Lower lobe of right lung (tissue), 2 donors: Measurements from ENCODE around the gene SNRPA. TPM values are rescaled to one million over a fixed set of nuclear protein-coding genes. Genes with fewer than 3 reads are reported as not detected.

ENCODE experiments used
- ATAC-seq, 2 donors: fragments of 200-7000 bp; cut with Tn5 transposase; one replicate each; pipeline ENCODE4 v1.9.1; 2020 to 2022; ENCODE audit warnings: mild to moderate bottlenecking in 2 of 2, moderate library complexity in 2 of 2
- DNase-seq: peaks from one replicate; pipeline ENCODE4 v3.0.0-alpha.2; 2020
- H3K27ac ChIP-seq: fragments of 200-600 bp; one replicate; pipeline ENCODE4 v1.8.0; 2022
- H3K27me3 ChIP-seq: fragments of 200-600 bp; one replicate; pipeline ENCODE4 v1.8.0; 2022; ENCODE audit warnings: low read depth
- H3K36me3 ChIP-seq: fragments of 200-600 bp; one replicate; pipeline ENCODE4 v1.8.0; 2022; ENCODE audit warnings: mild to moderate bottlenecking
- H3K4me1 ChIP-seq: fragments of 200-600 bp; one replicate; pipeline ENCODE4 v1.8.0; 2022
- H3K4me3 ChIP-seq: fragments of 200-600 bp; one replicate; pipeline ENCODE4 v1.8.0; 2022; ENCODE audit warnings: mild to moderate bottlenecking
- H3K9me3 ChIP-seq: fragments of 200-600 bp; one replicate; pipeline ENCODE4 v1.8.0; 2022
- CTCF ChIP-seq: fragments of 200-600 bp; IDR thresholded peaks from one replicate; pipeline ENCODE4 v1.8.0; 2022; ENCODE audit warnings: antibody characterized with exemption, mild to moderate bottlenecking
- intact Hi-C: fragments of 100-400 bp; cut with DNase I; formaldehyde crosslinking; loops from one replicate; pipeline ENCODE4 v1.11.0; 2022
- total RNA-seq: library from RNA; stranded (reverse); fragmentation: NEBNext Ultra II Directional; extraction: Animal tissue kit (Norgen Biotek cat#: 25700); gene quantifications from one replicate; pipeline ENCODE4 v1.2.1, GENCODE V29; 2021
- donor health status: DM: no; HTN: yes; CAD: no; lungs with severe emphysema.

The SNRPA gene
- total RNA-seq, 1 donor from 2014 or later = 44.8 TPM

DNA sequence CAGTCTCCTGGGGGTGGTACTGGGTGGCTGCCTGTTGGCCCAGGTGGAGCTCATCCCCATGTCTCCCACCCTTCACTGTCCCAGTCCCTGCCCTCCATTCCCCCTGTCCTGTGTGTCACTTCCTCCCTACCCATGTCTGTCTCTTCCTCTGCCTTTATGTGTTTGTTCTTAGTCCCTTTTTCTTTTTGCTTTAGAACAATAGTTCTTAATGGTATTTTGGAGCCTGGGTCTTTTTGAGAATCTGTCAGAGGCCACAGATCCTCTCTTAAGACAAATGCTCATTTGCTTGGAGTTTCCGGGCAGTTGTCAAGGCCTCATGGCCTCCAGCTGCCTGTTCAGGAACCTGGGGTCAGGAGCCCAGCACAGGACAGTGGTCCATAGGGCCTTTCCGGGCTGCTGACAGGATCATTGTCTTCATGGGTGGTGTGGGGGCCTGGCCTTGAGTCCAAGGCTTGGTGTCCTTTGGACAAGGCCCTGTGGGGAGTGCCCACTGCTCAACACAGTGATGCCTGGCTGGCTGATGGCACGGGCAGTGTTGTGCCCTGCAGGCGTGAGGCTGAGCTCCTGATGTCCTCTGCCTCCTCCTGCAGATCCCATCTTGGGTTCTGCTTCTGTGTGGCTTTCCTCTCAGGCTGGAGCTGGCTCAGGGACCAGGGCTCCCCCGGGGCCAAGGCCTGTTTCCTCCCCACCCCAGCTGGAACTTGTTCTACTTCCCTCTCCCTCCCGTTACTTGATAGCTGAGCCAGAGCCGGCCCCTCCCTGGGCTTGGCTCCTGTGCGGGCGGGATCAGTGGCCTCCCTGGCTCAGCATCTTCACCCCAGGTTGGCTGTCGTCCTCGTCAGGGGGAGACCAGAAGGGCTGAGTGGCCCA, 51.5 kb downstream of the SNRPA start:
- Histone ChIP-seq H3K9me3 (no peaks in the 10 kb centered on the region), H3K4me3 (peak overlapping the region; percentile 92), H3K36me3 (peaks cover 70% of the 10 kb centered on the region), H3K27ac (peak overlapping the region; percentile 92), H3K27me3 (no peaks in the 10 kb centered on the region), H3K4me1 (peaks cover 84% of the 10 kb centered on the region)
- intact Hi-C loops = no loop called here
- no peak for TF ChIP-seq CTCF
- no peak for ATAC-seq
- DNase-seq = no peak

DNA sequence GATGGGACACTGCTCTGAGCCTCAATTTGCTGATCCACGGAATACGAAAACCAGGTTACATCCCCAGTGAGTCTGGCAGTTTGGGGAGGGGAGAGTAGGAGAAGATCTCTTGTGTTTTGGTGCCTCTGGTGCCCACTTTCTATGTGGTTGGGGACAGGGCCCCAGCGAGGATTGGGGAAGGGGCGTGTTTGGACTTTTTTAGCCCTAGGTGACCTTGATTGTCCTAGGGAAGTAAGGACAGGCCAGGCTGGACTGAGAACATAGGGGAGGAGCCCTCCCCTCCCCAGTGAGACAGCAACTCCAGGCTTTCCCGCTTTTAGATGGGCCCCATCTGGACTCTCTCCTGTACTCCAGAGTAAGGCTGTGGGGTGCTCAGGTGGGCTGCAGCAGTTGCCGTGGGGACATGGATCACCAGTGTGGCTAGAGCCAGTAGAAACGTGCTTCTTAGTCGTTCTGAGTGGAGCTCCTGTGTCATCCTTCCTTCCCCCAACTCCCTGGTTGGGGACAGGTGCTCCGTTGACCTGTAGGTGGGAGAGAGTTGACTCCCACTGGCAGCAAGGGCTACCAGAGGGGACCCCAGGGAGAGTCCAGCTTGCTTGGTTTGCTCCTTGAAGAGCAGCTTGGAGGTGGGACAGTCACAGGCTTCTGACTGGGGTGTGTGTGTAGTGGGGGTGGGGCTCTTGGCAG, 52.3 kb downstream of the SNRPA start:
- no peak for ATAC-seq
- H3K27ac ChIP-seq = peak overlapping the region; percentile 92
- no peaks in the 10 kb centered on the region for H3K27me3 ChIP-seq
- H3K4me1 ChIP-seq = peaks cover 84% of the 10 kb centered on the region
- no peaks in the 10 kb centered on the region for H3K9me3 ChIP-seq
- intact Hi-C loops = no loop called here
- H3K36me3 ChIP-seq = peaks cover 77% of the 10 kb centered on the region
- no peak for TF ChIP-seq CTCF
- DNase-seq = no peak
- H3K4me3 ChIP-seq = peak overlapping the region; percentile 92

- H3K4me3 ChIP-seq = peak overlapping the region; percentile 92
- no peaks in the 10 kb centered on the region for H3K27me3 ChIP-seq
- peaks cover 86% of the 10 kb centered on the region for H3K36me3 ChIP-seq
- H3K27ac ChIP-seq = peak overlapping the region; percentile 92
- intact Hi-C loops = no loop called here
- peak; percentile 83 for DNase-seq
- peak; percentile 1 to 29 for ATAC-seq
- no peak for TF ChIP-seq CTCF
- peaks cover 92% of the 10 kb centered on the region for H3K4me1 ChIP-seq
- no peaks in the 10 kb centered on the region for H3K9me3 ChIP-seq
Measured at GRCh38 chr19:40803857-40804782, 53.1 kb downstream of the SNRPA start.

DNA sequence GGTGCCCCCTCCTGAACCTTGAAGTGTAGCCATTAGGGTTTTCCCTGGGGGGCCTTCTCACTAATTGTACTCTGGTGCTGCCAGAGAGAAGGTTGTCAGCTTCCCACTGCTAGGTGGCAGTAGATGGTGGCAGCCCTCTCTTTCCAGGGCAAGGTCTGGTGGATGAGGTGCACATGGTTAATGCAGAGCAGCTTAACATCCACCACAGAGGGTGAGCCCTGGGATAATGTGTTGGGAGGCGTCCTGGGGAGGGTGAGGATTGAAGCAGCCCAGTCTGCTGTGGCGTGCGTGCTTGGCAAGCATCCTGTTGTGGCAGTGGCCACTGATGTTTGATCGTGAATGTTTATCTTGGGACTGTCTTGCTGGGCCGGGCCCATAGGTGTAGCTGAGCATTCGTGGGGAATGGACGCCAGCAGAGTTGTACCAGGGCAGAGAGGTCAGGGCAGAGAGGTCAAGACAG, 53.8 kb downstream of the SNRPA start:
- H3K27ac ChIP-seq = peak overlapping the region; percentile 92
- no peak for TF ChIP-seq CTCF
- DNase-seq (no peak), ATAC-seq (no peak)
- H3K9me3 ChIP-seq = no peaks in the 10 kb centered on the region
- peaks cover 99% of the 10 kb centered on the region for H3K4me1 ChIP-seq
- peak overlapping the region; percentile 92 for H3K4me3 ChIP-seq
- intact Hi-C loops = no loop called here
- H3K36me3 ChIP-seq = peaks cover 92% of the 10 kb centered on the region
- no peaks in the 10 kb centered on the region for H3K27me3 ChIP-seq

DNA sequence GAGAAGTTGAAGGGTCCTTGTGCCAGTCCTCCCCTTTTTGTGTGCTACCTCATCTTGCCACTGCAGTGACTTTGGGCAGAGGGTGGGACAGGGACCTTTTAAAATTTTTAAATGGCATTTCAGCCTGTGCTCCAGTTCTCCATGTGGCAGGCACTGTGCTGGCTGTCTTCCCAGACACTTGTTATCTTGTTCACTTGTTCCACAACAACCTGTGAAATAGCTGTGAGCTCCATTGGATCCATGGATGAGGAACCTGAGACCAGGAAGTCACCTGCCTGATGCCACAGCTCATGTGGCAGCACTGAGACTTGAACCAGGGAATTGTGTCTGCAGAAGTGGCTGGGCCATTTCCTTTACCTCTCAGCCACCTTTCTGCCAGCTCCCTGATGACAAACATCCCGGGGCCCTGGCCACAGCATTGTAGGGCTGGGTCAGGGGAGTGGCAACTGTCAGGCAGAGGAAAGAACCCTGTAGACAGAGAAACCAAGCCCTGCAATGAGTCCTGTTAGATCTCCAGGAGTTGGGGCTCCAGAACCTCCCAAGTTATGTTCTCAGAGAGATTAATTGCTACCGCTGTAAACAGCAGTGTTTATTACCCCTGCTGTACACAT, 54.4 kb downstream of the SNRPA start:
- ATAC-seq = no peak
- Histone ChIP-seq H3K9me3 (no peaks in the 10 kb centered on the region), H3K27ac (peak overlapping the region; percentile 92), H3K4me1 (peaks cover 100% of the 10 kb centered on the region), H3K36me3 (peaks cover 92% of the 10 kb centered on the region), H3K27me3 (no peaks in the 10 kb centered on the region), H3K4me3 (no peak overlapping the region)
- DNase-seq = no peak
- intact Hi-C loops = no loop called here
- no peak for TF ChIP-seq CTCF
